Hepatocyte (in vitro differentiated cells): ENCODE data around the gene BEND6.

Source experiments
- EZH2 ChIP-seq: fragments of 200-600 bp; sonication (generic); IDR thresholded peaks from 2 replicates; pipeline ENCODE4 v1.6.1; 2016; ENCODE audit warnings: antibody characterized with exemption, mild to moderate bottlenecking, borderline replicate concordance
- EZH2phosphoT487 ChIP-seq: fragments of 200-600 bp; sonication (generic); IDR thresholded peaks from one replicate; pipeline ENCODE4 v1.6.1; 2018; ENCODE audit warnings: antibody characterized with exemption, mild to moderate bottlenecking, low read depth, moderate library complexity; ENCODE audit not compliant: unreplicated experiment, severe bottlenecking
- TF ChIP-seq, protein P1 (sequence below): fragments of 200-600 bp; sonication (generic); IDR thresholded peaks from 2 replicates; pipeline ENCODE4 v1.5.1; 2016; ENCODE audit warnings: antibody characterized with exemption, mild to moderate bottlenecking; ENCODE audit not compliant: poor library complexity

GRCh38 chr6:56940463-56940862 lies 14.4 kb upstream of the BEND6 start:
- no peak for TF ChIP-seq EZH2
- TF ChIP-seq, protein P1, sequence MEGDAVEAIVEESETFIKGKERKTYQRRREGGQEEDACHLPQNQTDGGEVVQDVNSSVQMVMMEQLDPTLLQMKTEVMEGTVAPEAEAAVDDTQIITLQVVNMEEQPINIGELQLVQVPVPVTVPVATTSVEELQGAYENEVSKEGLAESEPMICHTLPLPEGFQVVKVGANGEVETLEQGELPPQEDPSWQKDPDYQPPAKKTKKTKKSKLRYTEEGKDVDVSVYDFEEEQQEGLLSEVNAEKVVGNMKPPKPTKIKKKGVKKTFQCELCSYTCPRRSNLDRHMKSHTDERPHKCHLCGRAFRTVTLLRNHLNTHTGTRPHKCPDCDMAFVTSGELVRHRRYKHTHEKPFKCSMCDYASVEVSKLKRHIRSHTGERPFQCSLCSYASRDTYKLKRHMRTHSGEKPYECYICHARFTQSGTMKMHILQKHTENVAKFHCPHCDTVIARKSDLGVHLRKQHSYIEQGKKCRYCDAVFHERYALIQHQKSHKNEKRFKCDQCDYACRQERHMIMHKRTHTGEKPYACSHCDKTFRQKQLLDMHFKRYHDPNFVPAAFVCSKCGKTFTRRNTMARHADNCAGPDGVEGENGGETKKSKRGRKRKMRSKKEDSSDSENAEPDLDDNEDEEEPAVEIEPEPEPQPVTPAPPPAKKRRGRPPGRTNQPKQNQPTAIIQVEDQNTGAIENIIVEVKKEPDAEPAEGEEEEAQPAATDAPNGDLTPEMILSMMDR, result no peak
- TF ChIP-seq EZH2phosphoT487, result no peak
